Measurements from ENCODE around the gene GTPBP2. TPM values are rescaled to one million over a fixed set of nuclear protein-coding genes. Genes with fewer than 3 reads are reported as not detected.

Gene GTPBP2, protein sequence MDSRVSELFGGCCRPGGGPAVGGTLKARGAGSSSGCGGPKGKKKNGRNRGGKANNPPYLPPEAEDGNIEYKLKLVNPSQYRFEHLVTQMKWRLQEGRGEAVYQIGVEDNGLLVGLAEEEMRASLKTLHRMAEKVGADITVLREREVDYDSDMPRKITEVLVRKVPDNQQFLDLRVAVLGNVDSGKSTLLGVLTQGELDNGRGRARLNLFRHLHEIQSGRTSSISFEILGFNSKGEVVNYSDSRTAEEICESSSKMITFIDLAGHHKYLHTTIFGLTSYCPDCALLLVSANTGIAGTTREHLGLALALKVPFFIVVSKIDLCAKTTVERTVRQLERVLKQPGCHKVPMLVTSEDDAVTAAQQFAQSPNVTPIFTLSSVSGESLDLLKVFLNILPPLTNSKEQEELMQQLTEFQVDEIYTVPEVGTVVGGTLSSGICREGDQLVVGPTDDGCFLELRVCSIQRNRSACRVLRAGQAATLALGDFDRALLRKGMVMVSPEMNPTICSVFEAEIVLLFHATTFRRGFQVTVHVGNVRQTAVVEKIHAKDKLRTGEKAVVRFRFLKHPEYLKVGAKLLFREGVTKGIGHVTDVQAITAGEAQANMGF
- total RNA-seq (103 and 122 TPM in 2 replicates), polyA plus RNA-seq (80.8 and 101 TPM in 2 replicates), polyA minus RNA-seq (53.7 and 71.6 TPM in 2 replicates)
- total RNA-seq (2013) = 67.7 TPM

DNA sequence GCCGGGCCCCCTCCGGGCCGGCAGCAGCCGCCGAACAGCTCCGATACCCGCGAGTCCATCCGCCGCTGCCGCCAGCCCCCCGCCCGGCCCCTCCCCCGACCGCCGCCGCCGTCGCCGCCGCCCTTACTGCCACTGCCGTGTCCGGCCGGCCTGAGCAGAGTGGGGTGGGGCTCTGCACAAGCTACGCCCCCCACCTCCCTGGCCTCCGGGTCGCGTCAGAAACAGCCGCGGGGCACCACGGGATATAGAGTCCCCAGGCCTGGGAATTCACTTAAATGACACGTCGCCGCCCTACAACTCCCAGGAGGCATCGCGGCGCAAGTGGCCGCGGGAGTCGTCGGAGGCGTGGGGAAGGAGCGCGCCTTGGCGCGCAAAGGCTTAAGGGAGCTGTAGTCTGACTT is at the start of gene GTPBP2:
Gene GTPBP2 (minus strand): TSS at position 161 of the 401 bp plus-strand sequence. CDS start 102 bp downstream, at position 59.
- H3K9ac ChIP-seq (ENCODE audit: low read length) = peak within 1 kb of the TSS; percentile 97
- H3K9me3 ChIP-seq (ENCODE audit: control extremely low read depth in 1 of 3, control insufficient read depth in 2 of 3, insufficient read depth in 1 of 3, low read length in 2 of 3) = peaks cover 0 to 3% (median 0%) of the 10 kb centered on the region in 3 donors
- POLR2A ChIA-PET = interaction anchor here (0.6 to 1.7 kb wide), 12 partner anchors 16 to 1065 kb away, joined by 3 to 9 read pairs (median 3); partner anchors contain the start of genes AARS2, HSP90AB1, POLH and RSPH9
- H3K4me3 ChIP-seq (ENCODE audit: control extremely low read depth in 1 of 5, extremely low read depth in 1 of 5, insufficient read depth in 1 of 5, low read depth in 2 of 5, low read length in 4 of 5) = peak within 1 kb of the TSS; percentile 79 to 96 (median 90)
- H3K4me2 ChIP-seq (replicated peaks; ENCODE audit: low read depth, low read length, poor library complexity, severe bottlenecking) = peak within 1 kb of the TSS; percentile 96
- 0% methylated on average over 46 of the region's 46 CpGs for WGBS (ENCODE audit: insufficient coverage)
- TF ChIP-seq EZH2 (IDR thresholded peaks at IDR 0.05; ENCODE audit: borderline replicate concordance, insufficient read depth, low read depth, low read length, poor library complexity, severe bottlenecking) = no peak
- CTCF ChIA-PET = interaction anchor here (0.7 to 2.5 kb wide), 5 partner anchors 17 to 450 kb away, joined by 4 to 14 read pairs (median 5); no protein-coding TSS in a partner anchor
- H3K27me3 ChIP-seq (replicated peaks in 1 of 4; ENCODE audit: control extremely low read depth in 1 of 4, control insufficient read depth in 3 of 4, insufficient read depth in 4 of 4, low read length in 3 of 4) = no peaks in the 10 kb centered on the region
- H3K4me3 Mint-ChIP-seq = peak within 1 kb of the TSS; percentile 100
- H3K4me1 Mint-ChIP-seq = peaks cover 30% of the 10 kb centered on the region
- peak within 1 kb of the TSS; percentile 99 for H3K27ac Mint-ChIP-seq
- H3K4me1 ChIP-seq (ENCODE audit: control insufficient read depth in 2 of 2, insufficient read depth in 2 of 2, low read length in 2 of 2) = peaks cover 22 to 33% of the 10 kb centered on the region in 2 donors
- peaks cover 0 to 29% of the 10 kb centered on the region in 2 experiments for H3K36me3 ChIP-seq (replicated peaks in 1 of 2; ENCODE audit: control extremely low read depth in 1 of 2, control insufficient read depth in 1 of 2, extremely low read depth in 1 of 2, insufficient read depth in 2 of 2, low read length in 1 of 2)
- H3K27me3 Mint-ChIP-seq = no peaks in the 10 kb centered on the region
- H3K9me3 Mint-ChIP-seq (ENCODE audit: insufficient read depth) = no peaks in the 10 kb centered on the region
- H3K79me2 ChIP-seq (ENCODE audit: control insufficient read depth, insufficient read depth, low read length) = peaks cover 25% of the 10 kb centered on the region
- H2AFZ ChIP-seq (ENCODE audit: insufficient read depth, low read depth, low read length, poor library complexity, severe bottlenecking) = peak within 1 kb of the TSS; percentile 96
- H3K27ac ChIP-seq (ENCODE audit: low read length in 2 of 2) = peak within 1 kb of the TSS; percentile 84
- intact Hi-C loops (cut with micrococcal nuclease) = loop anchor here (1.0 to 10.0 kb wide), 11 partner anchors 16 to 700 kb away; partner anchors contain the start of genes CNPY3, DNPH1, KLHDC3 and MRPS18A
- peaks cover 3% of the 10 kb centered on the region for H4K20me1 ChIP-seq (ENCODE audit: control insufficient read depth, insufficient read depth, low read length, poor library complexity, severe bottlenecking)
- DNase-seq = peak; percentile 97
- ATAC-seq (ENCODE audit: low read depth) = peak; percentile 86

- Histone ChIP-seq H3K4me2 (replicated peaks; ENCODE audit: low read depth, low read length, poor library complexity, severe bottlenecking) (no peak overlapping the region), H3K27ac (ENCODE audit: low read length in 2 of 2) (no peak overlapping the region), H4K20me1 (ENCODE audit: control insufficient read depth, insufficient read depth, low read length, poor library complexity, severe bottlenecking) (peaks cover 72% of the 10 kb centered on the region), H3K9me3 (ENCODE audit: control extremely low read depth in 1 of 3, control insufficient read depth in 2 of 3, insufficient read depth in 1 of 3, low read length in 2 of 3) (no peaks in the 10 kb centered on the region), H3K79me2 (ENCODE audit: control insufficient read depth, insufficient read depth, low read length) (peaks cover 43% of the 10 kb centered on the region), H2AFZ (ENCODE audit: insufficient read depth, low read depth, low read length, poor library complexity, severe bottlenecking) (no peak overlapping the region), H3K9ac (ENCODE audit: low read length) (no peak overlapping the region), H3K4me1 (ENCODE audit: control insufficient read depth in 2 of 2, insufficient read depth in 2 of 2, low read length in 2 of 2) (peaks cover 3% of the 10 kb centered on the region in 2 donors), H3K4me3 (ENCODE audit: control extremely low read depth in 1 of 5, extremely low read depth in 1 of 5, insufficient read depth in 1 of 5, low read depth in 2 of 5, low read length in 4 of 5) (no peak overlapping the region), H3K36me3 (replicated peaks in 1 of 2; ENCODE audit: control extremely low read depth in 1 of 2, control insufficient read depth in 1 of 2, extremely low read depth in 1 of 2, insufficient read depth in 2 of 2, low read length in 1 of 2) (peaks cover 28 to 89% of the 10 kb centered on the region in 2 experiments), H3K27me3 (replicated peaks in 1 of 4; ENCODE audit: control extremely low read depth in 1 of 4, control insufficient read depth in 3 of 4, insufficient read depth in 4 of 4, low read length in 3 of 4) (no peaks in the 10 kb centered on the region)
- POLR2A ChIA-PET = no interaction called here
- Mint-ChIP-seq H3K27ac (no peak overlapping the region), H3K4me3 (no peak overlapping the region), H3K4me1 (peaks cover 12% of the 10 kb centered on the region), H3K9me3 (ENCODE audit: insufficient read depth) (no peaks in the 10 kb centered on the region), H3K27me3 (no peaks in the 10 kb centered on the region)
- DNase-seq (no peak), ATAC-seq (ENCODE audit: low read depth) (no peak)
- TF ChIP-seq, protein P1, sequence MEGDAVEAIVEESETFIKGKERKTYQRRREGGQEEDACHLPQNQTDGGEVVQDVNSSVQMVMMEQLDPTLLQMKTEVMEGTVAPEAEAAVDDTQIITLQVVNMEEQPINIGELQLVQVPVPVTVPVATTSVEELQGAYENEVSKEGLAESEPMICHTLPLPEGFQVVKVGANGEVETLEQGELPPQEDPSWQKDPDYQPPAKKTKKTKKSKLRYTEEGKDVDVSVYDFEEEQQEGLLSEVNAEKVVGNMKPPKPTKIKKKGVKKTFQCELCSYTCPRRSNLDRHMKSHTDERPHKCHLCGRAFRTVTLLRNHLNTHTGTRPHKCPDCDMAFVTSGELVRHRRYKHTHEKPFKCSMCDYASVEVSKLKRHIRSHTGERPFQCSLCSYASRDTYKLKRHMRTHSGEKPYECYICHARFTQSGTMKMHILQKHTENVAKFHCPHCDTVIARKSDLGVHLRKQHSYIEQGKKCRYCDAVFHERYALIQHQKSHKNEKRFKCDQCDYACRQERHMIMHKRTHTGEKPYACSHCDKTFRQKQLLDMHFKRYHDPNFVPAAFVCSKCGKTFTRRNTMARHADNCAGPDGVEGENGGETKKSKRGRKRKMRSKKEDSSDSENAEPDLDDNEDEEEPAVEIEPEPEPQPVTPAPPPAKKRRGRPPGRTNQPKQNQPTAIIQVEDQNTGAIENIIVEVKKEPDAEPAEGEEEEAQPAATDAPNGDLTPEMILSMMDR (IDR thresholded peaks at IDR 0.05) = no peak
- no peak for TF ChIP-seq EZH2 (IDR thresholded peaks at IDR 0.05; ENCODE audit: borderline replicate concordance, insufficient read depth, low read depth, low read length, poor library complexity, severe bottlenecking)
- CTCF ChIA-PET = interaction anchor here (1.0 to 2.6 kb wide), 3 partner anchors 10 to 393 kb away, joined by 3 to 20 read pairs (median 3); partner anchors contain the start of gene MRPS18A
- WGBS (ENCODE audit: insufficient coverage) = 98% methylated on average over 7 of the region's 7 CpGs
- intact Hi-C loops (cut with micrococcal nuclease) = no loop called here
Observed at GRCh38 chr6:43678341-43678740, 49.3 kb upstream of the GTPBP2 start.
